GM12878 (cell line): ENCODE measurements around the gene BBS9.

Experiments used
- ATF7 ChIP-seq: fragments of 450-650 bp; IDR thresholded peaks from 2 replicates; pipeline ENCODE4 v1.6.1; 2016; ENCODE audit warnings: low read depth, mild to moderate bottlenecking
- GABPA ChIP-seq: IDR thresholded peaks from 2 replicates; pipeline ENCODE4 v1.6.1; 2014; ENCODE audit warnings: antibody characterized with exemption, low read depth, mild to moderate bottlenecking, inconsistent platforms
- JUND ChIP-seq: IDR thresholded peaks from 2 replicates; pipeline ENCODE4 v1.6.1; 2012; ENCODE audit warnings: low read depth, mild to moderate bottlenecking, low read length, improper control_type of control experiment, moderate library complexity
- STAT1 ChIP-seq: fragments of 450-650 bp; conservative IDR thresholded peaks from 2 replicates; pipeline ENCODE4 v1.6.1; 2014; ENCODE audit warnings: antibody characterized with exemption, mild to moderate bottlenecking
- TF ChIP-seq, protein P1 (sequence below): IDR thresholded peaks from 2 replicates; pipeline ENCODE4 v1.6.1; 2011; ENCODE audit warnings: low read depth, low read length, improper control_type of control experiment, borderline replicate concordance
- TF ChIP-seq, protein P2 (sequence below), 3 experiments: IDR thresholded peaks in 2 of 3; conservative IDR thresholded peaks in 1 of 3; 2 replicates each; pipeline ENCODE4 v1.5.1; 2011; ENCODE audit warnings: low read depth in 3 of 3, low read length in 3 of 3, mild to moderate bottlenecking in 3 of 3, control low read depth in 2 of 3, moderate library complexity in 2 of 3, inconsistent platforms in 1 of 3, mixed read lengths in 1 of 3; ENCODE audit not compliant: control insufficient read depth in 2 of 3, insufficient read depth in 1 of 3; ENCODE audit errors: extremely low read depth in 1 of 3

DNA sequence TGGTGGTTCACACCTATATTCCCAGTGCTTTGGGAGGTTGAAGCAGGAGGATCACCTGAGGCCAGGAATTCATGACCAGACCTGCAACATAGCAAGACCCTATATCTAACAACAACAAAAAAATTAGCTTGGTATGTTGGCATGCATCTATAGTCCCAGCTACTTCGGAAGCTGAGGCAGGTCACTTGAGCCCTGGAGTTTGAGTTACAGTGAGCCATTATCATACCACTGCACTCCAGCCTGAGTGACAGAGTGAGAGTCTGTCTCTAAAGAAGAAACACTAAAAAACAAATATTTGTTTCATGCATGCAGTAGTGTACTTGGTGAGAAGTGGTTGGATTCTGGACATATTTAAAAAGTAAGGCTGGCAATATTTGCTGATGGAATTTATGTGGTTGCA, 198.1 kb downstream of the BBS9 start:
- no peak for TF ChIP-seq JUND
- TF ChIP-seq, protein P1, sequence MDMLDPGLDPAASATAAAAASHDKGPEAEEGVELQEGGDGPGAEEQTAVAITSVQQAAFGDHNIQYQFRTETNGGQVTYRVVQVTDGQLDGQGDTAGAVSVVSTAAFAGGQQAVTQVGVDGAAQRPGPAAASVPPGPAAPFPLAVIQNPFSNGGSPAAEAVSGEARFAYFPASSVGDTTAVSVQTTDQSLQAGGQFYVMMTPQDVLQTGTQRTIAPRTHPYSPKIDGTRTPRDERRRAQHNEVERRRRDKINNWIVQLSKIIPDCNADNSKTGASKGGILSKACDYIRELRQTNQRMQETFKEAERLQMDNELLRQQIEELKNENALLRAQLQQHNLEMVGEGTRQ = no peak
- TF ChIP-seq STAT1 = no peak
- TF ChIP-seq GABPA = no peak
- TF ChIP-seq, protein P2, sequence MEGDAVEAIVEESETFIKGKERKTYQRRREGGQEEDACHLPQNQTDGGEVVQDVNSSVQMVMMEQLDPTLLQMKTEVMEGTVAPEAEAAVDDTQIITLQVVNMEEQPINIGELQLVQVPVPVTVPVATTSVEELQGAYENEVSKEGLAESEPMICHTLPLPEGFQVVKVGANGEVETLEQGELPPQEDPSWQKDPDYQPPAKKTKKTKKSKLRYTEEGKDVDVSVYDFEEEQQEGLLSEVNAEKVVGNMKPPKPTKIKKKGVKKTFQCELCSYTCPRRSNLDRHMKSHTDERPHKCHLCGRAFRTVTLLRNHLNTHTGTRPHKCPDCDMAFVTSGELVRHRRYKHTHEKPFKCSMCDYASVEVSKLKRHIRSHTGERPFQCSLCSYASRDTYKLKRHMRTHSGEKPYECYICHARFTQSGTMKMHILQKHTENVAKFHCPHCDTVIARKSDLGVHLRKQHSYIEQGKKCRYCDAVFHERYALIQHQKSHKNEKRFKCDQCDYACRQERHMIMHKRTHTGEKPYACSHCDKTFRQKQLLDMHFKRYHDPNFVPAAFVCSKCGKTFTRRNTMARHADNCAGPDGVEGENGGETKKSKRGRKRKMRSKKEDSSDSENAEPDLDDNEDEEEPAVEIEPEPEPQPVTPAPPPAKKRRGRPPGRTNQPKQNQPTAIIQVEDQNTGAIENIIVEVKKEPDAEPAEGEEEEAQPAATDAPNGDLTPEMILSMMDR (IDR thresholded peaks at IDR 0.05 in 2 of 3, conservative IDR thresholded peaks at IDR 0.05 in 1 of 3; ENCODE audit: control insufficient read depth in 2 of 3, extremely low read depth in 1 of 3, insufficient read depth in 1 of 3, low read depth in 3 of 3, low read length in 3 of 3) = no peak
- no peak for TF ChIP-seq ATF7
